LNCAP (cell line): ENCODE data around the gene WDR1.

Source experiments
- CTCF ChIP-seq: fragments of 450-650 bp; IDR thresholded peaks from 2 replicates; pipeline ENCODE4 v1.5.1; 2017; ENCODE audit warnings: mild to moderate bottlenecking

Gene WDR1

GRCh38 chr4:10116569-10117358, at the start of gene WDR1:
WDR1 (minus strand) TSS chr4:10116799; CDS start chr4:10116666, 133 bp downstream.
- TF ChIP-seq CTCF, result no peak

- peak; percentile 71 for TF ChIP-seq CTCF
Observed at GRCh38 chr4:10164877-10165283, 48.3 kb upstream of the WDR1 start.

GRCh38 chr4:10163296-10163695, 46.7 kb upstream of the WDR1 start:
- TF ChIP-seq CTCF, result no peak

GRCh38 chr4:10162341-10163000, 45.9 kb upstream of the WDR1 start:
- TF ChIP-seq CTCF, result no peak

GRCh38 chr4:10161840-10162239, 45.2 kb upstream of the WDR1 start:
- TF ChIP-seq CTCF, result no peak

GRCh38 chr4:10161146-10161545, 44.5 kb upstream of the WDR1 start:
- no peak for TF ChIP-seq CTCF

- TF ChIP-seq CTCF, result peak; percentile 44; the same call in 1 of the 2 replicates
Observed at GRCh38 chr4:10160281-10160856, 43.8 kb upstream of the WDR1 start.
